ENCODE measurements around the gene INPP5A. TPM values are rescaled to one million over a fixed set of nuclear protein-coding genes. Genes with fewer than 3 reads are reported as not detected.

INPP5A gene
- total RNA-seq, 1 donor from 2014 or later: 18.1 TPM

- DNase-seq (ENCODE audit: low read depth in 2 of 2): no peak
Measured at GRCh38 chr10:132735341-132735775, 197.8 kb downstream of the INPP5A start.

DNA sequence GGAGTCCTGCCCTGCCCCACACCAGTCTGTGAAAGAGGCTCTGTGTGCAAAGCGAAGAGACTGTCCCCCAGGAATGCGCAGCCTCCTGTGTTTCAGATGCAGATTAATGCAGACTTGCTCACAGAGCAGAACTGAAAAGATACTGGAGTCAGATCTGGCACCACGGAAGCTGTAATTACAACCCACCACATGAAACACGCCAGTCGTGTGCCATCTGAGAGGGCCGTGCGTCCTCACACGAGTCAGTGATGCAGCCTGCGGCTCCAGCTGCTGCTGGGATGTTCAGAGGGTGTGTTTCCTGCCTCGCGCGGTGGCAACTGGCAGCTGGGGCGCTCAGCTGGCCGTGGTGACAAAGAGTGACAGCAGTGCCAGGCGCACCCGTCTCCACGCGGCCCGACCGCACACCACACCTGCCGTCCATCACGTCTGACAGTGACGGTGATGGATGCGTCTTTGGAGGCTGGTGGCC is 198.4 kb downstream of the INPP5A start:
- no peak for DNase-seq (ENCODE audit: low read depth in 2 of 2)

- DNase-seq (ENCODE audit: low read depth in 2 of 2): no peak
Measured at GRCh38 chr10:132737390-132738048, 199.9 kb downstream of the INPP5A start.

DNA sequence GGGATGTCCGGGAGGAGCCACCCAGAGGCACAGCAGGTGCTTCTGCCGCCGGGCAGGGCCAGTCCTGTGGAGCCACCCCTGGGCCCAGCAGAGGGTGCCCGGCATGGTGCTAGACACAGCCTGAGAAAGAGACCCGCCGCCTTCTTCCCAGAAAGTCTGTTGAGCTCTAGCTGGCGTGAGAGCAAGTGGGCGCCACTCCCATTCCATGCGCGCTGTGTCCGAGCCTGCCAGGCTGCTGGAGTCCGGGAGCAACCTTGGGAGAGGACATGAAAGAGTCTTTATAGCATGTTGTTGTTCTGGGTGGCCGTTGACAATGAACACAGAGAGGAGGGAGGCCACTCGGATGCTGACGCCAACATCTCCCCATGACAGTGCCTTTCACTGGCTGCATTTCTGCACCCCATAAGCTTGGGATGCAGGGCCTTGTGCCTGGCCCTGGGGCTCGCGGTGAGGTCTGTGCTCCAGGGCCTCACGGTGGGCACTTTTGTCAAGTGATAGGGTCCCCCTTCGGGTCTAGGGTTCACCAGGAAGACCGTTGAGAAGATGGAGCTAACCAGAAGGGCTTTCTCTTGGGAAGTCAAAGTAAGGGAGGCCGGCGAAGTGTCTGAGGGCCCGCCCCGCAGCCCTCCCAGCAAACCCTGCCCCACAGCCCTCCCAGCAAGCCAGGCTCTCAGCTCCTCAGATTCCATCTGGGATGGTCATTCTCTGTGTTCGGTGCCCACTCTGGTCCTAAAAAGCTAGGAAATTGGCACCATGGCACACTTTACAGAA is 201.1 kb downstream of the INPP5A start:
- no peak for DNase-seq (ENCODE audit: low read depth in 2 of 2)

DNA sequence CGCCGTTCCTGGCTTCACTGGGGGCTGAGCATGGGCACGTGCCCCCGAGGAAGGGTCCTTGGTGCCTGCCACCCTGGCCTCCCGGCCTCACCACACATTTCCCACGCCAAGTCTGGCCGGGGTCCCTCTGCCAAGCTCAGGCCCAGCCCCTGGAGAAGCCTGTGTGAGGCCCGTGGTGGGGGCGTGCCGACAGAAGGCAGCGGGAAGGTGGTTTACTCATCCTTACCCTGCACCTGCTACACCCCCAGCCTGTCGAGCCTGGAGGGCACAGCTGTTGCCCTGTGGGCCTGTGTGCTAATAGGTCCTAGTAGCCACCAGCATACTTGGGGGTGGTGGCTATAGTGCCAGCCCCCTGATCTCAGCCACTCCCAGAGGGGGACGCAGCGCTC is 201.6 kb downstream of the INPP5A start:
- no peak for DNase-seq (ENCODE audit: low read depth in 2 of 2)

DNA sequence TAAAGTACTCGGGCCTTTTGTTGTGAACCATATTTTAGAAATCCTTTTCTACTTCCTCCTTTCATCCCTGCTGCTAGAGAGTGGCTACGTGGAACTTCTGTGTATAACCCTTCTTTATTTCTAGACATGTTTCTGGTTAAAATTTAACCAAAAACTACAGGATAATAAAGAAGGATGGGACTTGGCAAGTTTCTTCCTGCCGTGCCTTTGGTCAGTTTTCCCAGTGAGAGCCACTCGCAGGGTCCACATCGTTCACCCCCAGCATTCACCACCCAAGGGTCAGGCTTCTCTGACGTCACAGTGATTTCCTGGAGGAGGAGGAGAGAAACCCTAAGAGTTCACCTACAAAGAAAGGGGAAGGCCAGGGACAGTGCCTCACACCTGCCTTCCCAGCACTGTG is 203.0 kb downstream of the INPP5A start:
- no peak for DNase-seq (ENCODE audit: low read depth in 2 of 2)

DNA sequence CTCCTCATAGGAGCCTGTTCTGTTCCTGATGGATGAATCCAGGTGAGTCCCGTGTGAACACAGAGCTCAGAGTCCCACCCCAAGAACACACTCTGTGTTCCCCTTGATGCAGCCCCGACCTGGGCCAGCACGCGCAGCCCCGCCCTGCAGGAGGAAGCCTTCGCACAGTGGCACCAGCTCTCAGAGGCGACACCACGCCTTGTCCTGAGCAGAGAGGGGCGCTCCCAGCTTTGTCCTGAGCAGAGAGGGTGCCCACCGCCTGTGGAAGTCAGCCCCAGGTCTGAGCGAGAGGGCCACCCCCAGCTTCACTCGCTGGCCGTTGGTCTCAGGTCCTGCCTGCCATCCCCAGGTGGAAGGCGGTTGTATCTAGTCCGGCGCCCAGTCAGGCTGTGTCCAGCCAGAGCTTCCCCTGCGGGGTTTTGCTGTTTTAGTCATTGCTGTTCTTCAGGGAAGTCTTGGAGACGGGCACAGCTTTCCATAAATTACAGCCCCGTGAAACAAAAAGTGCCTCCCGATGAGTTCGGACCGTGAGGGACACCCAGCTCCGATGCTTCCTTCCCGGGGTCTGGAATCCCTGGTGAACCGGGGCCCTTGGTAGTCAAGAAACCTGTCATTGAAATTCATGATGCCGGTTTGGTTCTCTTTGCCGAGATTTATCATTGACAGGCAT is 204.7 kb downstream of the INPP5A start:
- DNase-seq (ENCODE audit: low read depth in 2 of 2): no peak

- DNase-seq (ENCODE audit: low read depth in 2 of 2): no peak
Measured at GRCh38 chr10:132742837-132743194, 205.2 kb downstream of the INPP5A start.

DNA sequence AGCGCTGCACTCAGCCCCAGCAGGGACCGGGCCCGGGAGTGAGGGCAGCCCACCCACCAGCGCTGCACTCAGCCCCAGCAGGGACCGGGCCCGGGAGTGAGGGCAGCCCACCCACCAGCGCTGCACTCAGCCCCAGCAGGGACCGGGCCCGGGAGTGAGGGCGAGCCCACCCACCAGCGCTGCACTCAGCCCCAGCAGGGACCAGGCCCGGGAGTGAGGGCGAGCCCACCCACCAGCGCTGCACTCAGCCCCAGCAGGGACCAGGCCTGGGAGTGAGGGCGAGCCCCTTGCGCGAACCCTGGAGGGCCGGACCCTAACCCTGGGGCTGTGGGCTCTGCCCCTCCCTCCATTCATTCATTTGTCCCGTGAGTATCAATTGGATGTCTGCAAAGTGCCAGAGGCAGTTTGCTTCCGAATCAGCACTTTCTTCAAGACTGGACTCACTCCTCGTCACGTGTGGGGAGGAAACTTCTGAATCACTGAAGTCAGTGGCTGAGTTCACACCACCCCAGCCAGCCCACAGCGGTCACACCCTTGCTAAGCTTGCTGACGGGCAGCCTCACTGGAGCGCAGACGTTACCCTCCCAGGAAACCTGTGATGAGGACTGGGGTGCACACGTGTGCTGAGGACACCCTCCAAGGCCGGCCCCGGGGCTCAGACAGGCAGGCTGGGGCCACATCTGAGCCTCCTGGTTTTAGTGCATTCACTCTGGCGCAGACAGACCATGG is 205.8 kb downstream of the INPP5A start:
- DNase-seq (ENCODE audit: low read depth in 2 of 2): peak in 1 of 2 donors; percentile 43

DNA sequence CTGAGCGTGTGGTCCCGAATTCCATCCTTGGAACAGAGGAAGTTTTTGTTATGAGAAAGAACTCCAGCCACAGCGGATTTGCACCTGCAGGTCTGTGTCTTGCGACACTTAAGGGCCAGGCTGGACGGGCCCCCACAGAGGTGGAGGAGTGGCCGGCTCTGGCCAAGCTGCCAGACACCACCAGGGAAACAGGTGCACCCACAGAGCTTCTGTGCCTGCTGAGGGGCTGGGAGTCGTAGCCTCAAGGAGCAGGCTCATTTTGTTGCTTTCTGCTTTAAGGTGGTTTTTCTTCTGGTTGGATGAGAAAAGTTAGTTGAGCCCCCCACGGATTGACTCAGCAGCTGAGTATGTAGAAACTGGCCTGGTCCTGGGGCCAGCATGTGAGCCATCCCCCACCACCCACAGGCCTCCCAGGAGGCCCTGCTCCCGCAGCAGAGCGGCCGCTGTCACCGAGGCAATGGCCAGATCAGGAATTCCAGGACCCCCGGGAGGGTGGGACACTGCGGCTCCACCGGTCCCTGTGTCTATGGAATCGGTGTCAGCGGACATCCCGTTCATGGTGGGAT is 206.4 kb downstream of the INPP5A start:
- no peak for DNase-seq (ENCODE audit: low read depth in 2 of 2)

GRCh38 chr10:132744839-132745238 is 207.3 kb downstream of the INPP5A start:
- DNase-seq (ENCODE audit: low read depth in 2 of 2): no peak

- DNase-seq (ENCODE audit: low read depth in 2 of 2): no peak
Measured at GRCh38 chr10:132745511-132745910, 207.9 kb downstream of the INPP5A start.

DNA sequence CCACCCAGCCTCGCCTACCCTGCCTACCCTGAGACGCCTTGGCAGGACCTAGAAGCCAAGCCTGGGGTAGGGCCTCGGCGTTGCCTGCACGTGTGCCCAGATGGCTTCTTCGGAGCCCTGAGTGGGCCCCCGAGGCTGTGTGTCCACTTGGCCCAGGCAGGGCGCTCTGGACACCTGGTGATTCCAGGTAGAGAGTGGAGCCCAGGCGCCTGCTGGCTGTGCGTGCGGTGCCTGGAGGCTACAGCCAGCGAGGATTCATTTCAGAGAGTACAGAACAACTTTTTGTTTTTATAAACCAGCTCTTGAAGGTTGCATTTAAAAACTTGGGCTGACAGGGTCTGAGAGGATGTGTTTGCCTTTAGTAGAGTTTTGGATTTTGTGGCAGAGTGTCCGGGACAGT is 208.4 kb downstream of the INPP5A start:
- DNase-seq (ENCODE audit: low read depth in 2 of 2): no peak

DNA sequence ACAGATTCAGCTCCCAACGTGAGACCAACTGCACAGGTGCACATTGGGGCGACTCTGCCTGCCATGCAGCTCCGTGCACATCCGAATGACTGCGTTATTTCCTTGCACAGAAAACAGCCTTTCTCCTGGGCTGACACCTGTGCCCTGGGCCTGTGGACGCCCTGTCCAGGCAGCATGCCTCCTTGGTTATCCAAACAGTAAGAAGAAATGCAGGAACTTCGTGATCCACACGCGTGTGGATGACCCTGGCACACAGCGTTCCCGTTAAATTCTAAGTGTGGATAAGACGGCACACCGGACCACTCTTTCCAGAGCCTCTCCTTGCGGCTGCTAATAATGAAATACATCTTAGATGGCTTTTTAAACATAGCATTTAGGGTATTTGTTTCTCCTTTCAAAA is 208.8 kb downstream of the INPP5A start:
- DNase-seq (ENCODE audit: low read depth in 2 of 2): no peak

DNA sequence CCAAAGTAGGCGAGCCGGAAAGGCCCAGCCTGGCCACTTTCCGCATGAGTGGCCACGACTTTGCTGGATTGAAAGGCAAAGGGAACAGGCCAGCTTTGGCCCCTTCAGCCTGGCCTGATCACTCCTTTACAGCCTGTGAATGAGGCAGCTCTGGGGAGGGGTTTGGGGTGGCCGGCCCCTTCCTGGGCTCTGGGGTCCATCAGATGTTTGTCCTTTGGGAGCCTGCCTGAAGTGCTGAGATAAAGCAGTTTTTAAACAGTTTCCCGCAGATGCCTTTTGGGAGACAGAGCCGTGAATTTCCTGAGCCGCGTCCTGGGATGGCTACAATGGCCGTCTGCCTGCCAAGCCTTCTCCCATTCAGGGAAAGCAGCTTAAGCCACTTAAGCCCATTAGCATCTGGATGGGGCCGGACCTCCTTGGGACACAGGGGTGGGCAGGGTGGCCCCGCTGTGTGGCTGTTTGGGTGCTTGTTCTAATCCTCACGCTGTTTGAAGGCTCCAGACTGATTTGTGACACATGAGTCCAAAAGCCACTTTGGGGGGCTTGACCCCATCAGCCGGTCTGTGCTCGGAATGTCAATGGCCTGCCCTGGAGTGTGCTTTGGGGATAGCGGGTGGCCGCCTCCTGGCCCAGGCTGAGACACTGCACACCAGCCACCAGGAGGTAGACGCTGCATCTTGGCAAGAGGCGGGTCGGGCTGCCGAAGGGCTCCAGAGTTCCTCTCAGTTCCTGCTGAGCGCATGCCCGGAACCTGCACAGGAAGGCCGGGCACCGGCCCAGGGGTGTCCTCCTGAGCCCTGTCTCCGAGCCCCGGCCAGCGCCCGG is 209.4 kb downstream of the INPP5A start:
- no peak for DNase-seq (ENCODE audit: low read depth in 2 of 2)

DNA sequence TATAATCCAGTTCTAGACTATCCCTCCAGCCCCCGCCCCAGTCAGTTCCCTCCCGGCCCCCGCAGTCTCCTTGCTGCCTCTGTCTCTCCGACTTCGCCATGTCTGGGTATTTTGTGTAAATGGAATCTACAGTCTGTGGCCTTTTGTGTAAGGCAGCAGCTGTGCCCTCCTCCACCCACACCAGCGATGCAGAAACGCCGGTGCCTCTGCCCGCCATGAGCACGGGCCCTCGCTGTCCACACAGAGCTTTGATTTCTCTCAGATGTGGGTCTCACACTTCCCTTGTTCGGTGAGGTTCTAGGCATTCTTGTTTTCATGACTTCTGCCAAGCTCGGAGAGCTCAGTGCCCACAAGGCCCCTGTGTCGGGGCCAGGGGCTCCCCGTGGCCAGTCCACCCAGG is 210.5 kb downstream of the INPP5A start:
- DNase-seq (ENCODE audit: low read depth in 2 of 2): no peak

DNA sequence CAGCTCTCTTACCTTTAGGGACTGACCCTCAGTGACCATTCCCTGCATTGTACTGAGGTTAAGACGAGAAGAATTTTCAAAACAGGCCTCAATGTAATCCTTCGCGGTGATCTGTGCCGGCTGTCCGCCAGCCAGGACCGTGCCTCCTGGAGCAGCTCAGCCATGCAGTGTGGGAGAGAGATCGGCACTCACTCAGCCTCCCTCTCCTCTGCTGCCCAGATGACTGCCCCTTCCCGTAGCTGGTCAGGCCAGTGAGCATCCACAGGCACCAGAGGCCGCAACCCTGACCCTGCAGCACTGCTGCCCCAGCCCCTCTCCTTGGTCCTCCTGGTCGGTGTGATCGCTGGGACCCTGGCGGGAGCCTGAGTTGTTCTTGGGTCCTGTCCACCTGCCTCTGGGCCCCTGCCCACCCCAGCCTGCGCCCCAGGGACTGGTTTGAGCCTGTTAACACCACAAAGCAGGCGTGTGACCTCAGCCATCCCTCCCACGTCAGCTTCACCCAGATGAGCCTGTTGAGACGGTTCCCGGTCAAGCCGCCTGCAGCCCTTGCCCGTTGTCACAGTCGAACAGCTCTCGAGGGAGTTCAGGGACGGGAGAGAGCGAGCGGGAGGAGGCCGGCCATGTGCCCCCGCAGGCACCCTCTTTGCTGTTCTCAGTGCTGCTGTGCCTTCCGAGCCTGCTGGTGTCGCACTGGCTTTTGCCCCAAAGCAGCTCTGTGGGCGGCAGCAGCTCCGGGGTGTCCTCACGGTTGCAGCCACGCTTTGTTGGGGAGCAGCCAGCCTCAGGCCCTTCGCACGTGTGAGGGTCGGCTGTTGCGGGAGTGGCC is 211.2 kb downstream of the INPP5A start:
- DNase-seq (ENCODE audit: low read depth in 2 of 2): no peak

GRCh38 chr10:132749371-132749795 is 211.8 kb downstream of the INPP5A start:
- no peak for DNase-seq (ENCODE audit: low read depth in 2 of 2)

DNA sequence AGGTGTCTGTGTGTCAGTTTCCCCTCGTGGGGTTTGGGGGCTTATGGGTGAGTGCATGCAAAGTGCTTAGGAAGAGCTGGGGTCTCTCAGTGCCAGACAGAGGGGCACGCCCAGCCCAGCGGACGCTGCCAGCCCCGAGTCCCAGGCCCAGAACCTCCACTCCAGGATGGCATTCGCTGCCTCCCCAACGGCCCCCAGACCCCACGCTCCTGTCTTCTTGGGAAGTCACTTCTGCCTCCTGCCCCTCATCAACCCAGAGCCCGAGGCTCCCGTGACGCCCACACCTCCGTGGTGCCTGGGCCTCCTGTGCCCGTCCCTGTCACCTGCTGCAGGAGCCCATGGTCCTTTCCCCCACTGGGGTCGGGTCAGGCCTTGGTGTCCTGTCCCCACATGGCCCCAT is 213.3 kb downstream of the INPP5A start:
- no peak for DNase-seq (ENCODE audit: low read depth in 2 of 2)

DNA sequence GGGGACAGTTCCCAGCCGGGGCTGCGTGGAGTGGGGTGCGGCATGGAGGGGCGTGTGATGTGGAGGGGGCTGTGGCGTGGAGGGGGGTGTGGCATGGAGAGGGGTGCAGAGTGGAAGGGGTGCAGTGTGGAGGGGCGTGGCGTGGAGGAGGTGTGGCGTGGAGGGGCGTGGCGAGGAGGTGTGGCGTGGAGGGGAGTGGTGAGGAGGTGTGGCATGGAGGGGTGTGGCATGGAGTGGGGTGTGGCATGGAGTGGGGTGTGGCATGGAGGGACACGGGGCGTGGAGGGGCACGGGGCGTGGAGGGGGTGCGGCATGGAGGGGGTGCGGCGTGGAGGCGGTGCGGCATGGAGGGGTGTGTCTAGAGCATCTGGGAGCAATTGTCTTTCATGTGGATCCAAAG is 214.8 kb downstream of the INPP5A start:
- no peak for DNase-seq (ENCODE audit: low read depth in 2 of 2)

Measured in lung microvascular endothelial cell (primary cell).